Islet precursor cell (in vitro differentiated cells): ENCODE measurements around the gene SMCO3.
"Not testable (repeated sequence)": the region's sequence is repeated elsewhere in the genome, so short reads cannot be mapped to it uniquely, and the experiment has no call there.

Source experiments
- DNase-seq: peaks from one replicate; pipeline ENCODE4 v3.0.0-alpha.2; 2018

SMCO3 gene

GRCh38 chr12:14774074-14774905 lies 39.7 kb downstream of the SMCO3 start:
- peak; percentile 99 for DNase-seq

DNA sequence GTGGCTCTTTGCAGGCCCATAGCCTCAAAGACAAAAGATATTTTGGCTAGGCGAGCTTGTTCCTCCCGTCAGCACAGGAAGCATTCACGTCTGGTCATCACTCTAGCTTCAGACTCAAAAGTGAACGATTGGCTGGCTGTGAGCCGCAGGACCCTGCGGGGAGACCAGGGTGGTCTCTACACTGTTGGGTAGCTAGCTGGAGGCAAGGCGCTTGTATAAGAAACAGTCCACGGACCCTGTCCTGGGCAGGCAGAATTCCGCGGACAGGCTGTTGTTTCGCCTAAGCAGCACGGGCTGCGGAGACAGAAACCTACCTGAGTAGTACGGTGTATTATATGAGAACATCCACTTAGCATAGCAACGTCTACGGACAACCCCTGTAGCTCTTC lies 40.3 kb downstream of the SMCO3 start:
- peak; percentile 90 for DNase-seq

GRCh38 chr12:14772946-14773345 lies 41.0 kb downstream of the SMCO3 start:
- no peak for DNase-seq

DNA sequence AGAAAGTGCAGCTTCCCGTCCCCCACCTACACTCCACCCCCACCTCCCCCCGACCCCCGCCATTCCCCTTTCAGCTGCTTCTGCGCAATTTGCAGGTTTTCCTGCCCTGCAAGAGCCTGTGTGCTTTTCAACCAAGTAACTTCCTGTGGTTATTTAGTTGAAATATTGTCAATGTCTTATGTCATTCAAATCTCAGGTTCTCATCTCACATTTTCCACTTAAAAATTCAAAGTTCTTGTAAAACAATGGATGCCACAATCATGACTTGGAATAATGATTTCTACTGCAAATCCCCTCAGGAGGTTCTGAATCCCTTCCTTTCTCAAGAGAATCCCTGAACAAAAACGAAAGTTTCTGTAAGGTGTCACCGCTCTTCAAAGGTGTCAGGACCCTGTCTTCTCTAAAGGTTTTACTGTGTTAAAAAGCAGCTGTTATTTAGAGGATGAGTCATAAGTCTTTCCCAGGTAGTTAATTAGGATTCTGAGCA lies 42.3 kb downstream of the SMCO3 start:
- peak; percentile 82 for DNase-seq

DNA sequence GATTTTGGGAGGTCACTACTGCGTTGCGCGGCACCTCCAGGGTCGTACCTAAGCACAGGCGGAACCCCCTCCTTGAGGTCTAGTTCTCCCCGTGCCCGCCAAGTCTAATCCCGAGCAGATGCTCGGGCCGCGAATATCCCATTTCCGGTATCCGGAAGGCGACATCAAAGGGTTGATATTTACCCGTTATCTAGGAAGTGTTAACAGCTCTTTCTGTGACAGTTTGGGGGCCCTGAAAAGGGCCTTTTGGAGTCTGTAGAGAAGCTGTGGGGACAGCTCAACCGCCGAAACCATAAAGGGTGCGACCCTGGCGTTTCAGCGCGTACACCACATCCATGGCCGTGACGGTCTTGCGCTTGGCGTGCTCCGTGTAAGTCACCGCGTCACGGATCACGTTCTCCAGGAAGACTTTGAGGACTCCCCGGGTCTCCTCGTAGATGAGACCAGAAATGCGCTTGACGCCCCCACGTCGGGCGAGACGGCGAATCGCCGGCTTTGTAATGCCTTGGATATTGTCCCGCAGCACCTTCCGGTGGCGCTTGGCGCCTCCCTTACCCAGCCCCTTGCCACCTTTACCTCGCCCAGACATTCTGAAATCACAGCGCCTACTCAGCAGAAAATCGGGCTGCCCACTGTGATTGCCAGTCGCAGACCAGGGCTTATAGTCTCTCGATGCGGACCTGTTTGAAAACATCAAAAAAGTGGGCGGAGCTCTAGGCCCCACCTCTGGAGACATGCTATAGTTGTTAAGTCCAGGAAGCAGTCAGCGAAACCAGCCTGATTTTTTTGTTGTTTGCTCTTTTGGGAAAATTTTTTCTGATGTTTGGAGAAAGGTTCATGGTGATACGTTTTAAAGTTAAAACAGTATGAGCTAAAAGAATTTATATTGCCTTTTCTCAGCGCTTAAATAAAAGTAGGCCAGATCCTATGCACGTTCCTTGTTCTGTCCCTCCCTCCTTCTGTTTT lies 43.2 kb downstream of the SMCO3 start:
- DNase-seq: peak; percentile 98

DNA sequence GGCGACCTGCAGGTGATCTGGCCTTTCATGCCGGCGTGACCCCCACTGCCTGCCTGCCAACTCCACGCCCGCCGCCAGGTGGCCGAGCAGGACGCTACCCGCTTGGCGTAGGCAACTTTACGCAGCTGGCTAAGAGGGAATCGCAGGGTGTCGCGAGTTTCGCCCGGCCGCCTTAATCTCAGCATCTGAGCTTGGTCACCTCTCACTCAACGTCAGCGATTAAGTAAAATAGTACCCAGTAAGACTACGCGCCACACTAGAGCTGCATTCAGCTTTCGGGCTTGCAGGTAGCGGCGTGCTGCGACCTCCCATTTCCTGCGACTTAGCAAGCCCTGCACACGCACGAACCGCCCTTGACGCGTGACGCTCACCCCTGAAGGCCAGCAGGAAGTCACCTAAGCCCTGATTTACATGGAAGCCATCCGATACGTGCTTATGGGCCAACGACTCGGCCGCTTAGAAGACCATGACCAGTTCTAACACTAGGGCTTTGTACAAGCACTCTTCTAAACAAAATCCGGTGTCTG lies 44.0 kb downstream of the SMCO3 start:
- peak; percentile 96 for DNase-seq

GRCh38 chr12:14769466-14769968 lies 44.5 kb downstream of the SMCO3 start:
- peak; percentile 87 for DNase-seq

DNA sequence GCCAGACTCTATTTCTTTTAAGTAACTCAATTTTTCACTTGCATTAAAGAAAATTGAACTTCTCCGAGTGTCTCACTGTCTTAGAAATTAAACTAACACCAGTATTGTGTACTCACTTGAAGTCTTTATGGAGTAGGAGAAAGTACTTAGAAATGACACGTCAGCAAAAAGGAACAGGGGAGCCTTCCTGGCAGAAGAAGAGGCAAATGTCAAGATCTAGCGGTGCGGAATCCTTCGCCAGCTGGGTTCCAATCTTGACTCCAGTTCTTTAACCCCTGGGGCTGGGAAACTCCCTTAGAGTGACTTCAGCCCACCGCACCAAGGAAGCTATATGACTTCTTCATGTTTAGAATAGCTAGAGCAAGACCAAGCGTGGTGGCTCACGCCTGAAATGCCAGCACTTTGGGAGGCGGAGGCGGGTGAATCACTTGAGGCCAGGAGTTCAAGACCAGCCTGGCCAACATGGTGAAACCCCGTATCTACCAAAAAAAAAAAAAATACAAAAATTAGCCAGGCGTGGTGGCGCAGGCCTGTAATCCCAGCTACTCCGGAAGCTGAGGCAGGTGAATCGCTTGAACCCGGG lies 45.1 kb downstream of the SMCO3 start:
- peak; percentile 76 for DNase-seq

- DNase-seq: no peak
These were observed 46.4 kb downstream of the SMCO3 start for GRCh38 chr12:14767617-14768016.

DNA sequence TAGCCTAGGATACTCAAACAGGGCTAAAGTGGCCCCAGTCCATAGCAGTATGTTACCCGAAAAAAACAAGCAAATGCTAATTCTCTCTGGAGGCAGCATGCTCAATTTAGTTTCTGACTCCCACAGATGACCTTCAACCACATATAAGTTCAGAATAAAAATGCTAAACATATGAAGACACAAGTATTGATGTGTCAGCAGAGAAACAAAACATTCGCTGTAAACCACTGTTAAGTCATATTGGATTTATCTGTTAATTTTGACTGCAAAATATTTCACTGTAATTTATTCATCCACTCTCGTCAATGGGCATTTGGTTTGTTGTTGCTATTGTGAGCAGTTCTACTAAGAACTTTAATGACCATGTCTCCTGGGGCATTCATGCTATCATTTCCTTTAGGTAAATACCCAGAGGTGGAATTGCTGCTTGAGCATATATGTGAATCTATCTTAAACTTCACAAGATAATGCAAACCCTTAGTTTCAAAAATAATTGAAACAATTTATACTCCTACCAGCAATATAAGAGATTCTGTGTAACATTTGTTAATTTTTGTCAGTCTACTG lies 47.2 kb downstream of the SMCO3 start:
- DNase-seq: no peak

GRCh38 chr12:14766020-14766419 lies 48.0 kb downstream of the SMCO3 start:
- DNase-seq: not testable (repeated sequence)

DNA sequence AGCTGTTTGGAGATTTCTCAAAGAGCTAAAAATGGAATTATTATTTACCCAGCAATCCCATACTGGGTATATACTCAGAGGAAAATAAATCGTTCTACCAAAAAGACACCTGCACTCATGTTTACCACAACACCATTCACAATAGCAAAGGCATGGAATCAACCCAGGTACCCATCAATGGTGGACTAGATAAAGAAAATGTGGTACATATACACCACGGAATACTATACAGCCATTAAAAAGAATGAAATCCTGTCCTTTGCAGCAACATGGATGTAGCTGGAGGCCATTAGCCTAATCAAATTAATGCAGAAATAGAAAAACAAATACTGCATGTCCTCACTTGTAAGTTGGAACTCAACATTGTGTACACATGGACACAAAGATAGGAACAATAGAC lies 48.6 kb downstream of the SMCO3 start:
- no peak for DNase-seq

- not testable (repeated sequence) for DNase-seq
These were observed 54.2 kb downstream of the SMCO3 start for GRCh38 chr12:14759711-14760280.

GRCh38 chr12:14756334-14757143 lies 57.4 kb downstream of the SMCO3 start:
- peak; percentile 85 for DNase-seq
